ENCODE data around the gene SEMA3B.

GRCh38 chr3:50250514-50250913 lies 18.4 kb upstream of the SEMA3B start:
- TF ChIP-seq CTCF (IDR thresholded peaks at IDR 0.05; ENCODE audit: poor library complexity) (no peak), EZH2phosphoT487 (IDR thresholded peaks at IDR 0.05; ENCODE audit: low read depth, severe bottlenecking, unreplicated experiment) (no peak), EZH2 (IDR thresholded peaks at IDR 0.05; ENCODE audit: borderline replicate concordance) (no peak)

Data from hepatocyte (in vitro differentiated cells).